Fibroblast of skin of back (primary cell): Measurements from ENCODE around the gene ZNF581.

Experiments
- DNase-seq: peaks from one replicate; pipeline ENCODE4 v3.0.0-alpha.2; 2013

ZNF581 gene

GRCh38 chr19:55650126-55650557 is 6.7 kb downstream of the ZNF581 start:
- no peak for DNase-seq

GRCh38 chr19:55650602-55651230 is 7.3 kb downstream of the ZNF581 start:
- no peak for DNase-seq

GRCh38 chr19:55651236-55651635 is 7.8 kb downstream of the ZNF581 start:
- DNase-seq = no peak

GRCh38 chr19:55652311-55653128 is 9.1 kb downstream of the ZNF581 start:
- DNase-seq = no peak

GRCh38 chr19:55653651-55654322 is 10.3 kb downstream of the ZNF581 start:
- DNase-seq = peak; percentile 98

- DNase-seq = peak; percentile 98
These were observed 10.9 kb downstream of the ZNF581 start for GRCh38 chr19:55654323-55654867.

GRCh38 chr19:55654868-55655647 is 11.6 kb downstream of the ZNF581 start, which contains the start of gene U2AF2:
U2AF2 (plus strand) TSS chr19:55655035; CDS start chr19:55655105, 70 bp downstream.
- DNase-seq = peak; percentile 81

- no peak for DNase-seq
These were observed 12.2 kb downstream of the ZNF581 start for GRCh38 chr19:55655648-55656040.

- no peak for DNase-seq
These were observed 13.1 kb downstream of the ZNF581 start for GRCh38 chr19:55656552-55656951.

GRCh38 chr19:55656988-55657747 is 13.7 kb downstream of the ZNF581 start:
- no peak for DNase-seq

- no peak for DNase-seq
These were observed 15.5 kb downstream of the ZNF581 start for GRCh38 chr19:55658846-55659459.

- DNase-seq = no peak
These were observed 16.4 kb downstream of the ZNF581 start for GRCh38 chr19:55659822-55660221.

GRCh38 chr19:55660404-55660803 is 17.0 kb downstream of the ZNF581 start:
- no peak for DNase-seq

- no peak for DNase-seq
These were observed 17.5 kb downstream of the ZNF581 start for GRCh38 chr19:55660991-55661390.

GRCh38 chr19:55661826-55662225 is 18.4 kb downstream of the ZNF581 start:
- no peak for DNase-seq

GRCh38 chr19:55663846-55664536 is 20.5 kb downstream of the ZNF581 start:
- no peak for DNase-seq

GRCh38 chr19:55666343-55667005 is 23.0 kb downstream of the ZNF581 start:
- DNase-seq = no peak

GRCh38 chr19:55667006-55667381 is 23.5 kb downstream of the ZNF581 start:
- no peak for DNase-seq

GRCh38 chr19:55667511-55667910 is 24.1 kb downstream of the ZNF581 start:
- DNase-seq = no peak

GRCh38 chr19:55667958-55668357 is 24.5 kb downstream of the ZNF581 start:
- DNase-seq = no peak
